Activated CD8-positive, alpha-beta T cell treated with anti-CD3 and anti-CD28 coated beads, Interleukin-2, amount 10 ng/mL, durations not matched to agents 7 days and 5 days (primary cell): ENCODE measurements around the gene PCDHGA4. TPM values are rescaled to one million over a fixed set of nuclear protein-coding genes. Genes with fewer than 3 reads are reported as not detected.
"Not testable (repeated sequence)": the region's sequence is repeated elsewhere in the genome, so short reads cannot be mapped to it uniquely, and the experiment has no call there.

Source experiments
- ATAC-seq: fragments of 150-1000 bp; cut with Tn5 transposase; one replicate; pipeline ENCODE4 v1.10.0; 2021; ENCODE audit warnings: moderate library complexity
- CTCF ChIA-PET: fragments of 350-600 bp; sonication (Branson Sonifier 250); formaldehyde crosslinking; loops from one replicate; lab custom pipeline; 2021; ENCODE audit warnings: antibody characterized with exemption; lab: Charles Lee
- POLR2A ChIA-PET: fragments of 350-600 bp; sonication (Branson Sonifier 250); formaldehyde crosslinking; loops from one replicate; lab custom pipeline; 2021; ENCODE audit warnings: antibody characterized with exemption; lab: Charles Lee
- DNase-seq: peaks from one replicate; pipeline ENCODE4 v3.0.0-alpha.2; 2020
- H3K27ac Mint-ChIP-seq: one replicate; pipeline ENCODE4 v1.8.0; 2021; ENCODE audit warnings: mild to moderate bottlenecking, mixed read lengths
- H3K27me3 Mint-ChIP-seq: one replicate; pipeline ENCODE4 v1.8.0; 2021; ENCODE audit warnings: low read depth, mixed read lengths
- H3K36me3 Mint-ChIP-seq: one replicate; pipeline ENCODE4 v1.8.0; 2021; ENCODE audit warnings: low read depth, mixed read lengths
- H3K4me1 Mint-ChIP-seq: one replicate; pipeline ENCODE4 v1.8.0; 2021; ENCODE audit warnings: low read depth, mixed read lengths
- H3K4me3 Mint-ChIP-seq: one replicate; pipeline ENCODE4 v1.8.0; 2021; ENCODE audit warnings: mild to moderate bottlenecking, mixed read lengths
- H3K9me3 Mint-ChIP-seq: one replicate; pipeline ENCODE4 v1.8.0; 2022; ENCODE audit warnings: mixed read lengths; ENCODE audit not compliant: insufficient read depth
- total RNA-seq, 2 experiments: library from RNA; stranded (reverse); gene quantifications; one replicate each; pipeline ENCODE4 v1.2.3, GENCODE V29; 2021

PCDHGA4 gene
- total RNA-seq, 2 experiments from 2014 or later: 0.10 TPM; not detected in 1

DNA sequence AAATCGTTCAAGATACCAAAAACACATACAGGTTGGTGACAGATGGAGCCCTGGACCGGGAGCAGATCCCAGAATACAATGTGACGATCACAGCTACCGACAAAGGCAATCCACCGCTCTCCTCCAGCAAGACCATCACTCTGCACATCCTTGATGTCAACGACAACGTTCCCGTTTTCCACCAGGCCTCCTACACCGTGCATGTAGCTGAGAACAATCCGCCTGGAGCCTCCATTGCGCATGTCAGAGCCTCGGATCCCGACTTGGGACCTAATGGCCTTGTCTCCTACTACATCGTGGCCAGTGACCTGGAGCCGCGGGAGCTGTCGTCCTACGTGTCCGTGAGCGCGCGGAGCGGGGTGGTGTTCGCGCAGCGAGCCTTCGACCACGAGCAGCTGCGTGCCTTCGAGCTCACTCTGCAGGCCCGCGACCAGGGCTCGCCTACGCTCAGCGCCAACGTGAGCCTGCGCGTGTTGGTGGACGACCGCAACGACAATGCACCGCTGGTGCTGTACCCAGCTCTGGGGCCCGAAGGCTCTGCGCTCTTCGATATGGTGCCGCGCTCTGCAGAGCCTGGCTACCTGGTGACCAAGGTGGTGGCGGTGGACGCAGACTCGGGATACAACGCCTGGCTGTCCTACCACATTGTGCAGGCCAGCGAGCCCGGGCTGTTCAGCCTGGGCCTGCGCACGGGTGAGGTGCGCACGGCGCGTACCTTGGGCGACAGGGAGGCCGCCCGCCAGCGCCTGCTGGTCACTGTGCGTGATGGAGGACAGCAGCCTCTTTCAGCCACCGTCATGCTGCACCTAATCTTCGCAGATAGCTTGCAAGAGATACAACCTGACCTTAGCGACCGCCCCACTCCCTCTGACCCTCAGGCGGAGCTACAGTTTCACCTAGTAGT lies 17.0 kb downstream of the PCDHGA4 start:
- DNase-seq (no peak), ATAC-seq (no peak)
- ChIA-PET CTCF (interaction anchor here (0.7 to 1.7 kb wide), 4 partner anchors 28 to 59 kb away, joined by 3 to 6 read pairs (median 6); partner anchors contain the start of genes PCDHGA10, PCDHGA11, PCDHGA12 and PCDHGA3), POLR2A (interaction anchor here (0.6 kb wide), 1 partner anchor 1070 kb away, joined by 3 read pairs; no protein-coding TSS in a partner anchor)
- Mint-ChIP-seq H3K4me3 (no peak overlapping the region), H3K36me3 (peaks cover 9% of the 10 kb centered on the region), H3K4me1 (peaks cover 8% of the 10 kb centered on the region), H3K27ac (no peak overlapping the region), H3K27me3 (peaks cover 39% of the 10 kb centered on the region), H3K9me3 (peaks cover 18% of the 10 kb centered on the region)

DNA sequence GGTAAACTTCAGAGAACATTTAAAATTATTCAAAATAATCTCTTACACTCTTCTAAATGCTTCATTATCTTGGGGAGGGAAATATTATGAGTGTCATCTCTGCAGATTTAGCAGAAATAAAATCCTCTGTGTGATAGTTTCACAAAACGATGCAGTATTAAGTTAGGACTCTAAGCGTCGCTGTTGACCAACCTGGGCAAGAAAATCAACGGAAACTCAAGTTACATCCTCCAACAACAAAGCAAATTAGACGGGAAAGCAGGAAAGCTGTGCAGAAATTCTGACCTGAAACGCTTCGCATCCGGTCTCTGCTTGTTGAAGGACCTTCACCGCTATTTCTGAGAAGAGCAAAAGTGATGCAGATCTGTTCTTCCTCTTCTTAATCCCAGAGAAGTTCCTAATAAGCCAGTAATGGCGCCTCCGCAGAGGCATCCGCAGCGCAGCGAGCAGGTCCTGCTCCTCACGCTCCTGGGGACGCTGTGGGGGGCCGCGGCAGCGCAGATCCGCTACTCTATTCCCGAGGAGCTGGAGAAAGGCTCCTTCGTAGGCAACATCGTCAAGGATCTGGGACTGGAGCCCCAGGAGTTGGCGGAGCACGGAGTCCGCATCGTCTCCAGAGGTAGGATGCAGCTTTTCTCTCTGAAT lies 19.0 kb downstream of the PCDHGA4 start, which contains the start of gene PCDHGA6:
PCDHGA6 (plus strand) TSS at position 219 of the 645 bp plus-strand sequence; CDS start at position 412, 193 bp downstream.
- Mint-ChIP-seq H3K27me3 (peaks cover 38% of the 10 kb centered on the region), H3K4me3 (peak within 1 kb of the TSS; percentile 2), H3K36me3 (peaks cover 9% of the 10 kb centered on the region), H3K9me3 (peaks cover 18% of the 10 kb centered on the region), H3K27ac (no peak within 1 kb of the TSS), H3K4me1 (peaks cover 8% of the 10 kb centered on the region)
- ATAC-seq (no peak), DNase-seq (no peak)
- POLR2A ChIA-PET: no interaction called here
- CTCF ChIA-PET: interaction anchor here (1.2 to 1.7 kb wide), 4 partner anchors 10 to 190 kb away, joined by 3 to 5 read pairs (median 4); partner anchors contain the start of gene PCDHGB5

DNA sequence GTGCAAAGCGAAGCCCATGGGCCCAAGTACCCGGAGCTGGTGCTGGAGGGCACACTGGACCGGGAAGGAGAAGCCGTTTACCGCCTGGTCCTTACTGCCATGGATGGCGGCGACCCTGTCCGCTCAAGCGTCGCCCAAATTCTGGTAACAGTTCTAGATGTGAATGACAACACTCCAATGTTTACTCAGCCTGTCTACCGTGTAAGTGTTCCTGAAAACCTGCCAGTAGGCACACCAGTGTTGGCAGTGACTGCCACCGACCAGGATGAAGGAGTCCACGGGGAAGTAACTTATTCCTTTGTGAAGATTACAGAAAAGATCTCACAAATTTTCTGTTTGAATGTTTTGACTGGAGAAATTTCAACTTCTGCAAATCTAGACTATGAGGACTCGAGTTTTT lies 19.8 kb downstream of the PCDHGA4 start:
- ATAC-seq: no peak
- CTCF ChIA-PET: interaction anchor here (1.1 to 1.7 kb wide), 5 partner anchors 9 to 189 kb away, joined by 3 to 5 read pairs (median 4); partner anchors contain the start of gene PCDHGB5
- DNase-seq: no peak
- peaks cover 35% of the 10 kb centered on the region for H3K27me3 Mint-ChIP-seq
- peaks cover 13% of the 10 kb centered on the region for H3K9me3 Mint-ChIP-seq
- H3K36me3 Mint-ChIP-seq: peaks cover 9% of the 10 kb centered on the region
- H3K4me3 Mint-ChIP-seq: no peak overlapping the region
- H3K4me1 Mint-ChIP-seq: peaks cover 8% of the 10 kb centered on the region
- no peak overlapping the region for H3K27ac Mint-ChIP-seq
- POLR2A ChIA-PET: no interaction called here

DNA sequence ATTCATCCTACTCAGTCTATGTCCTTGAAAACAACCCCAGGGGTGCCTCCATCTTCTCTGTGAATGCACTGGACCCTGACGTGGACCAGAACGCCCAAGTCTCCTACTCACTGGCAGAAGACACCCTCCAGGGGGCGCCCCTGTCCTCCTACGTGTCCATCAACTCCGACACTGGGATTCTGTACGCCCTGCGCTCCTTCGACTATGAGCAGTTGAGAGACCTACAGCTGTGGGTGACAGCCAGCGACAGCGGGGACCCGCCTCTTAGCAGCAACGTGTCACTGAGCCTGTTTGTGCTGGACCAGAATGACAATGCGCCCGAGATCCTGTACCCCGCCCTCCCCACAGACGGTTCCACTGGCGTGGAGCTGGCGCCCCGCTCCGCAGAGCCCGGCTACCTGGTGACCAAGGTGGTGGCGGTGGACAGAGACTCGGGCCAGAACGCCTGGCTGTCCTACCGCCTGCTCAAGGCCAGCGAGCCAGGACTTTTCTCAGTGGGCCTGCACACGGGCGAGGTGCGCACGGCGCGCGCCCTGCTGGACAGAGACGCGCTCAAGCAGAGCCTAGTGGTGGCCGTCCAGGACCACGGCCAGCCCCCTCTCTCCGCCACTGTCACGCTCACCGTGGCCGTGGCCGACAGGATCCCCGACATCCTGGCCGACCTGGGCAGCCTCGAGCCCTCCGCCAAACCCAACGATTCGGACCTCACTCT lies 20.8 kb downstream of the PCDHGA4 start:
- H3K27ac Mint-ChIP-seq, H3K36me3 Mint-ChIP-seq, ATAC-seq, H3K4me1 Mint-ChIP-seq, H3K4me3 Mint-ChIP-seq, DNase-seq, POLR2A ChIA-PET: not testable (repeated sequence)
- peaks cover 28% of the 10 kb centered on the region for H3K27me3 Mint-ChIP-seq
- peaks cover 15% of the 10 kb centered on the region for H3K9me3 Mint-ChIP-seq
- CTCF ChIA-PET: interaction anchor here (1.1 to 1.4 kb wide), 3 partner anchors 20 to 182 kb away, joined by 3 to 4 read pairs (median 3); partner anchors contain the start of gene PCDHGB5

DNA sequence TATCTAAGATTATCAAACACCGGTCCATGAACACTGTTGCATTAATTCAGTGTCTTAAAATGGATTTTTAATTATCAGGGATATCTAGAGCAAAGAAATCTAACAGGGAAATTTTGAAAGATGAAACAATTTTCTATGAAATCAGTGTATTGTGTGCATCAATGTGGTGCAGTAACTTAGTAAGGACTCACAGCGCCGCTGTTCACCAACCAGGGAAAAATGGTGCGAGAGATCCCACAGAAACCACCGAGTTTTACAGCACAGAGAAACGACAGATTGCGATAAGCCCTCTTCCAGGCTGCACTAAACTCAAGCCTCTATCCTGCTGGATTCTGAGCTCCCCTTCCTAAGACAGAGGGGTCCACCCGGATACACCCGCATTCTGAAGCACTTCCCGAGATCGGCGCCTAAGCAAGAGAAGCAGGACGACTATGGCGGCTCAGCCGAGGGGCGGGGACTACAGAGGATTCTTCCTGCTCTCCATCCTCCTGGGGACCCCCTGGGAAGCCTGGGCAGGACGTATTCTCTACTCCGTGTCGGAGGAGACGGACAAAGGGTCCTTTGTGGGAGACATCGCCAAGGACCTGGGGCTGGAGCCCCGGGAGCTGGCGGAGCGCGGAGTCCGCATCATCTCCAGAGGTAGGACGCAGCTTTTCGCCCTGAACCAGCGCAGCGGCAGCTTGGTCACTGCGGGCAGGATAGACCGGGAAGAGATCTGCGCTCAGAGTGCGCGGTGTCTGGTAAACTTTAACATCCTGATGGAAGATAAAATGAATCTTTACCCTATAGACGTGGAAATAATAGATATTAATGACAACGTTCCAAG lies 27.9 kb downstream of the PCDHGA4 start, which contains the start of gene PCDHGA7:
PCDHGA7 (plus strand) TSS at position 274 of the 826 bp plus-strand sequence; CDS start at position 432, 158 bp downstream.
- H3K36me3 Mint-ChIP-seq: peaks cover 2% of the 10 kb centered on the region
- ATAC-seq (no peak), DNase-seq (no peak)
- ChIA-PET POLR2A (no interaction called here), CTCF (interaction anchor here (1.5 to 1.7 kb wide), 2 partner anchors 8 to 13 kb away, joined by 4 to 5 read pairs; partner anchors contain the start of genes PCDHGA6 and PCDHGB3)
- peaks cover 35% of the 10 kb centered on the region for H3K27me3 Mint-ChIP-seq
- no peak within 1 kb of the TSS for H3K27ac Mint-ChIP-seq
- H3K4me3 Mint-ChIP-seq: peak within 1 kb of the TSS; percentile 36
- peaks cover 20% of the 10 kb centered on the region for H3K9me3 Mint-ChIP-seq
- H3K4me1 Mint-ChIP-seq: no peaks in the 10 kb centered on the region

DNA sequence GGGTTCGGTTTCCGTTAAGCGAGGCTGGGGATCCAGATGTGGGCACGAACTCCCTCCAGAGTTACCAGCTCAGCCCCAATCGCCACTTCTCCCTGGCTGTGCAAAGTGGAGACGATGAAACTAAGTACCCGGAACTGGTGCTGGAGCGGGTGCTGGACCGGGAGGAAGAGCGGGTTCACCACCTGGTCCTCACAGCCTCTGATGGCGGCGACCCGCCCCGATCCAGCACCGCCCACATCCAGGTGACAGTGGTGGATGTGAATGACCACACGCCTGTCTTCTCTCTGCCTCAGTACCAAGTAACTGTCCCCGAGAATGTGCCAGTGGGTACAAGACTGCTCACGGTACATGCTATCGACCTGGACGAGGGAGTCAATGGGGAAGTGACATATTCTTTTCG lies 28.5 kb downstream of the PCDHGA4 start:
- Mint-ChIP-seq H3K36me3 (peaks cover 2% of the 10 kb centered on the region), H3K4me3 (no peak overlapping the region), H3K27me3 (peaks cover 37% of the 10 kb centered on the region), H3K4me1 (no peaks in the 10 kb centered on the region), H3K9me3 (peaks cover 21% of the 10 kb centered on the region), H3K27ac (no peak overlapping the region)
- DNase-seq: no peak
- POLR2A ChIA-PET: no interaction called here
- CTCF ChIA-PET: interaction anchor here (1.5 to 1.7 kb wide), 2 partner anchors 9 to 13 kb away, joined by 4 to 5 read pairs; partner anchors contain the start of genes PCDHGA6 and PCDHGB3
- no peak for ATAC-seq

DNA sequence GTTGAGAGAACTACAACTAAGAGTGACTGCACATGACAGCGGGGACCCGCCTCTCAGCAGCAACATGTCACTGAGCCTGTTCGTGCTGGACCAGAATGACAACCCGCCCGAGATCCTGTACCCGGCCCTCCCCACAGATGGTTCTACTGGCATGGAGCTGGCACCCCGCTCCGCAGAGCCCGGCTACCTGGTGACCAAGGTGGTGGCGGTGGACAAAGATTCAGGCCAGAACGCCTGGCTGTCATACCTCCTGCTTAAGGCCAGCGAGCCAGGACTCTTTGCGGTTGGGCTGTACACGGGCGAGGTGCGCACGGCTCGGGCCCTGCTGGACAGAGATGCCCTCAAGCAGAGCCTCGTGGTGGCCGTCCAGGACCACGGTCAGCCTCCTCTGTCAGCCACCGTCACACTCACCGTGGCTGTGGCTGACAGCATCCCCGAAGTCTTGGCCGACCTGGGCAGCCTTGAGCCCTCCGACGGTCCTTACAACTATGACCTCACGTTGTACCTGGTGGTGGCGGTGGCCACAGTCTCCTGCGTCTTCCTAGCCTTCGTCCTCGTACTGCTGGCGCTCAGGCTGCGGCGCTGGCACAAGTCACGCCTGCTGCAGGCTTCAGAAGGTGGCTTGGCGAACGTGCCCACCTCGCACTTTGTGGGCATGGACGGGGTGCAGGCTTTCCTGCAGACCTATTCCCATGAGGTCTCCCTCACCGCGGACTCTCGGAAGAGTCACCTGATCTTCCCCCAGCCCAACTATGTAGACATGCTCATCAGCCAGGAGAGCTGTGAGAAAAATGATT lies 29.8 kb downstream of the PCDHGA4 start:
- POLR2A ChIA-PET: no interaction called here
- CTCF ChIA-PET: interaction anchor here (1.1 kb wide), 1 partner anchor 15 kb away, joined by 3 read pairs; the partner anchor contains the start of gene PCDHGB3

DNA sequence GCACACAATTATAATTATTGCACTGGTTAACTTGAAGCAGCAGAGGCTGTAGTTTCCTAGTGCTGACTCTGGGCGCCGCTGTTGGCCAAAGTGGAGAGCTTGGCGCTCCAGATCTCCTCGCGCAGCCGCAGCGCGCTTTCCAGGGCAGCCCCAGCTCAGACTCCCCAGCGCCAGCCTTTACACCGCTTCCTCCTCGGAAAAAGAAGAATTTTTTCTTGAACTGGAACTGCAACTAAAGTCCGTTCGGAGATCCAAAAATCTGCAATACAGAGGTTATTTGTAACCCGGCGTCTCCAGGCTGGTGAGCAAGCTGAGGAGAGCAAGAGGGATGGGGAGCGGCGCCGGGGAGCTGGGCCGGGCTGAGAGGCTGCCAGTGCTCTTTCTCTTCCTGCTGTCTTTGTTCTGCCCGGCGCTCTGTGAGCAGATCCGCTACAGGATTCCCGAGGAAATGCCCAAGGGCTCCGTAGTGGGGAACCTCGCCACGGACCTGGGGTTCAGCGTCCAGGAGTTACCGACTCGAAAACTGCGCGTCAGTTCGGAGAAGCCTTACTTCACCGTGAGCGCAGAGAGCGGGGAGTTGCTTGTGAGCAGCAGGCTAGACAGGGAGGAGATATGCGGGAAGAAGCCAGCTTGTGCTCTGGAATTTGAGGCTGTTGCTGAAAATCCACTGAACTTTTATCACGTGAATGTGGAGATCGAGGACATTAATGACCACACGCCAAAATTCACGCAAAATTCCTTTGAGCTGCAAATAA lies 32.9 kb downstream of the PCDHGA4 start, which contains the start of gene PCDHGB4:
PCDHGB4 (plus strand) TSS at position 142 of the 755 bp plus-strand sequence; CDS start at position 329, 187 bp downstream.
- peaks cover 38% of the 10 kb centered on the region for H3K27me3 Mint-ChIP-seq
- H3K27ac Mint-ChIP-seq, H3K36me3 Mint-ChIP-seq, POLR2A ChIA-PET, H3K4me1 Mint-ChIP-seq: not testable (repeated sequence)
- peak; percentile 34 for DNase-seq
- H3K9me3 Mint-ChIP-seq: peaks cover 34% of the 10 kb centered on the region
- CTCF ChIA-PET: interaction anchor here (2.5 kb wide), 1 partner anchor 26 kb away, joined by 9 read pairs; the partner anchor contains the start of gene PCDHGA10
- ATAC-seq: peak; percentile 44
- peak within 1 kb of the TSS; percentile 0 for H3K4me3 Mint-ChIP-seq

More for the DNA sequence above, 29.8 kb downstream of the PCDHGA4 start:
- H3K36me3 Mint-ChIP-seq: peaks cover 2% of the 10 kb centered on the region
- no peaks in the 10 kb centered on the region for H3K4me1 Mint-ChIP-seq
- no peak for ATAC-seq
- H3K4me3 Mint-ChIP-seq: no peak overlapping the region
- peaks cover 33% of the 10 kb centered on the region for H3K9me3 Mint-ChIP-seq
- no peak overlapping the region for H3K27ac Mint-ChIP-seq
- no peak for DNase-seq
- H3K27me3 Mint-ChIP-seq: peaks cover 40% of the 10 kb centered on the region

DNA sequence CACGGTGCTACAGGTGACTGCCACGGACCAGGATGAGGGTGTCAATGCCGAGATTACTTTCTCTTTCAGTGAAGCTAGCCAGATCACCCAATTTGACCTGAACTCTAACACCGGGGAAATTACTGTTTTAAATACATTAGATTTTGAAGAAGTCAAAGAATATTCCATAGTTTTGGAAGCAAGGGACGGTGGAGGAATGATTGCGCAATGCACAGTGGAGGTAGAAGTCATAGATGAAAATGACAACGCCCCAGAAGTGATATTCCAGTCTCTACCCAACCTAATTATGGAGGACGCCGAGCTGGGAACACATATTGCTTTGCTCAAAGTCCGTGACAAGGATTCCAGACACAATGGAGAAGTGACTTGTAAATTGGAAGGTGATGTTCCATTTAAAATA lies 33.8 kb downstream of the PCDHGA4 start:
- Mint-ChIP-seq H3K4me3 (peak overlapping the region; percentile 0), H3K27me3 (peaks cover 32% of the 10 kb centered on the region), H3K36me3 (peaks cover 5% of the 10 kb centered on the region), H3K4me1 (no peaks in the 10 kb centered on the region), H3K9me3 (peaks cover 32% of the 10 kb centered on the region), H3K27ac (no peak overlapping the region)
- POLR2A ChIA-PET: no interaction called here
- CTCF ChIA-PET: interaction anchor here (0.8 to 2.5 kb wide), 2 partner anchors 25 to 125 kb away, joined by 3 to 9 read pairs; partner anchors contain the start of gene PCDHGA10
- ATAC-seq: no peak
- no peak for DNase-seq
